ENCODE measurements around the gene BDKRB2. TPM values are rescaled to one million over a fixed set of nuclear protein-coding genes. Genes with fewer than 3 reads are reported as not detected.

Gene BDKRB2
- total RNA-seq, 1 experiment from 2014 or later, result 0.15 TPM

DNA sequence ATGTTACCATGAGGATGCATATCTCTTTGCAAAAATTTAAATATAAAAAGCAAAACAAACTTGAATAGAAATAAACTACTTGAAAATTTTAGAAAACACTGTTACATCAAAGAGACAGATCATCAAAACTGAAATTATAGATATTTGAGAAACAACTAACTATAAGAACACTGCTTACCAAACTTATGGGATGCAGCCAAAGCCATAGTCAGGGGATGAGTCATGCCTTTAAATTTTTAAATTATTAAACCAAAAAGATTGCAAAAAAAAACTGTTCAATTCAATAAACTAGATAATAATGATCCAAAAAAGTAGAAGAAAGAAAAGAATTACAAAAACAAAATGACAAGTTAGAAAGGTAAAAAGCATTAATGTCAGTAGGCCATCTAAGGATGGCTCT is 7.5 kb downstream of the BDKRB2 start:
- Mint-ChIP-seq H3K27ac (no peak overlapping the region), H3K36me3 (ENCODE audit: insufficient read depth in 1 of 3, low read depth in 3 of 3) (peaks cover 0 to 14% (median 2%) of the 10 kb centered on the region in 3 experiments; a peak in 4 of 7 replicates), H3K27me3 (ENCODE audit: low read depth) (peaks cover 10% of the 10 kb centered on the region), H3K4me1 (peaks cover 5 to 6% of the 10 kb centered on the region in 2 experiments), H3K4me3 (no peak overlapping the region), H3K9me3 (peaks cover 12 to 14% of the 10 kb centered on the region in 2 experiments)
- H3K27ac ChIP-seq (ENCODE audit: insufficient read length, low read depth, low read length), result no peak overlapping the region
- no peaks in the 10 kb centered on the region for H3K27me3 ChIP-seq (ENCODE audit: insufficient read depth, low read length)
- H3K23ac ChIP-seq (ENCODE audit: insufficient read length, low read depth, low read length), result no peak overlapping the region
- H4K20me1 ChIP-seq (ENCODE audit: control insufficient read depth, insufficient read depth, insufficient read length), result no peaks in the 10 kb centered on the region
- no peak overlapping the region for H2BK20ac ChIP-seq (ENCODE audit: low read depth, low read length, poor library complexity, severe bottlenecking)
- H3K9ac ChIP-seq (ENCODE audit: extremely low read depth, insufficient read length, low read length), result no peak overlapping the region
- no peak overlapping the region for H2BK12ac ChIP-seq (ENCODE audit: insufficient read length, low read depth, low read length)
- no peak overlapping the region for H3K56ac ChIP-seq (ENCODE audit: insufficient read length, low read depth, low read length)
- no peak overlapping the region for H3T11ph ChIP-seq (ENCODE audit: low read length)
- no peak overlapping the region for H2BK120ac ChIP-seq (ENCODE audit: low read depth, low read length, poor library complexity, severe bottlenecking)
- H4K91ac ChIP-seq (ENCODE audit: insufficient read length, low read depth, low read length), result no peak overlapping the region
- DNase-seq, result no peak
- H3K18ac ChIP-seq (ENCODE audit: insufficient read length, low read depth, low read length), result no peak overlapping the region
- no peaks in the 10 kb centered on the region for H3K79me2 ChIP-seq (ENCODE audit: insufficient read depth, low read length)
- no peak overlapping the region for H2AK5ac ChIP-seq (ENCODE audit: insufficient read length, low read length)
- H3K4me2 ChIP-seq (ENCODE audit: insufficient read depth, insufficient read length, low read length), result no peak overlapping the region
- peaks cover 4% of the 10 kb centered on the region for H3K9me3 ChIP-seq (ENCODE audit: control insufficient read depth, low read depth, low read length)
- no peaks in the 10 kb centered on the region for H3K23me2 ChIP-seq (ENCODE audit: insufficient read length, low read depth, low read length, poor library complexity, severe bottlenecking)
- no peak overlapping the region for H2AFZ ChIP-seq (ENCODE audit: low read length)
- TF ChIP-seq, protein P1, sequence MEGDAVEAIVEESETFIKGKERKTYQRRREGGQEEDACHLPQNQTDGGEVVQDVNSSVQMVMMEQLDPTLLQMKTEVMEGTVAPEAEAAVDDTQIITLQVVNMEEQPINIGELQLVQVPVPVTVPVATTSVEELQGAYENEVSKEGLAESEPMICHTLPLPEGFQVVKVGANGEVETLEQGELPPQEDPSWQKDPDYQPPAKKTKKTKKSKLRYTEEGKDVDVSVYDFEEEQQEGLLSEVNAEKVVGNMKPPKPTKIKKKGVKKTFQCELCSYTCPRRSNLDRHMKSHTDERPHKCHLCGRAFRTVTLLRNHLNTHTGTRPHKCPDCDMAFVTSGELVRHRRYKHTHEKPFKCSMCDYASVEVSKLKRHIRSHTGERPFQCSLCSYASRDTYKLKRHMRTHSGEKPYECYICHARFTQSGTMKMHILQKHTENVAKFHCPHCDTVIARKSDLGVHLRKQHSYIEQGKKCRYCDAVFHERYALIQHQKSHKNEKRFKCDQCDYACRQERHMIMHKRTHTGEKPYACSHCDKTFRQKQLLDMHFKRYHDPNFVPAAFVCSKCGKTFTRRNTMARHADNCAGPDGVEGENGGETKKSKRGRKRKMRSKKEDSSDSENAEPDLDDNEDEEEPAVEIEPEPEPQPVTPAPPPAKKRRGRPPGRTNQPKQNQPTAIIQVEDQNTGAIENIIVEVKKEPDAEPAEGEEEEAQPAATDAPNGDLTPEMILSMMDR (conservative IDR thresholded peaks at IDR 0.05), result no peak
- H4K8ac ChIP-seq (replicated peaks; ENCODE audit: insufficient read length, low read depth, low read length), result no peak overlapping the region
- no peak overlapping the region for H2BK15ac ChIP-seq (ENCODE audit: low read depth, low read length)
- H3K79me1 ChIP-seq (ENCODE audit: insufficient read depth, low read depth, low read length, poor library complexity, severe bottlenecking), result no peaks in the 10 kb centered on the region
- no peaks in the 10 kb centered on the region for H3K4me1 ChIP-seq (ENCODE audit: insufficient read depth, low read length)
- H2BK5ac ChIP-seq (ENCODE audit: insufficient read length, low read length), result no peak overlapping the region
- no peak overlapping the region for H4K5ac ChIP-seq (ENCODE audit: insufficient read length, low read depth, low read length)
- no peak overlapping the region for H3K14ac ChIP-seq (ENCODE audit: insufficient read depth, low read length)
- H3K4ac ChIP-seq (ENCODE audit: low read depth, low read length), result no peak overlapping the region
